ENCODE measurements around the gene UBXN11.

Gene UBXN11

GRCh38 chr1:26284597-26285347 lies 21.7 kb downstream of the UBXN11 start:
- DNase-seq: no peak

DNA sequence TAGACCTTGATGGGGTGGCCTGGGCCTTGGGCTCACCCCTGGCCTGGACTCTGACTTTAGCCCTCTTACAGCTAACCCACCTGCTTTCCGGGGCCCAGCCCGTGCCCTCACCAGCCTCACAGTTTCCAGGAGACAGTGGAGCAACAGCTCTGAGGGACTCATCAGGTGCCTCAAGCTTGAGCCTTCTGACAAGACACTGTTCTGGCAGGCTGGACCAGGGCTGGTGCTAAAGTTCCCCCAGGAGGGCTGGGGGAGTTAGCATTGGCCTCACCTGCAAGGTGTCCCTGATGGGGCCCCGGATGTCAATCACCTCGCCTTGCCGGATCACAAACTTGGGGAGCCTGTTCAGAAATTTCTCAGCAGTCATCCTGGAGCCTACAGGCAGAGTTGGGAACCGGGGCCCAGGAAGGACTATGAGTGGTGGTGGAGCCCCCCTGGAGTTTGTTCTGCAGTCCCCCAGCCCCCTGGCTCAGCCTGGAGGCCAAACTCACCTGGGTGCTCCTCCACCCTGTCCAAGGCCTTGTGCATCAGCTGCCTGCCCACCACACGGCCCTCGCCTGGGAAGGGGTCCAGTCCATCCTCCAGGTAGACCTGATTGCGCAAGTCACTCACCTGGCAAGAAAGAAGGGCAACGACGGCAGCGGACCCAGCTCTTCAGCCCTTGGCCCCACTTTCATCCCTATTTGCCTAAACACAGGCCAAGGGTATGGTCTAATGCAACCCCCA lies 22.4 kb downstream of the UBXN11 start:
- DNase-seq: no peak

GRCh38 chr1:26283279-26283853 lies 23.1 kb downstream of the UBXN11 start:
- no peak for DNase-seq

DNA sequence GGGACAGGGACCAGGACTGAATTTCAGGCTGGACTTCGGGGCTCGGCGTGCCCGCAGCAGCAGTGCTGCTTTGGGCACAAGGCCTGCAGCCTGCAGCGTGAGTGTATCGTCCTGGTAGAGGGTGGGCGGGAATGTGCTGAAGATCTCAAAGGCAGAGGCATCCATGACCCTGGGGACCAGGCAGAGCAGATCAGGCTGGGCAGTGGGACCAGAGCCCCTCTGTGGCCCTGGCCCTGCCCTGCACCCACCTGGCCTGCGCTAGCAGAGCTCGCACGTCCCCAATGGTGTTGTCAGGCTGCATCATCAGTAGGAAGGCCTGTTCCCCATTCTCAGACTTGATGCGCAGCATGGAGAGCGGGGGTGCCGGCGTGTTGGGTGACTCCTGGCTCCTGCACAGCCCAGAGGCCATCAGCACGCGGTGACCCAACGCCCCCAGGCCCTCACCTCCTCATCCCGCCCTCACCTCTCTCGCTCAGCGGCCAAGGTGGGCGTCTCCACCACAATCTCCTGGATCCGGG lies 24.0 kb downstream of the UBXN11 start:
- no peak for DNase-seq

DNA sequence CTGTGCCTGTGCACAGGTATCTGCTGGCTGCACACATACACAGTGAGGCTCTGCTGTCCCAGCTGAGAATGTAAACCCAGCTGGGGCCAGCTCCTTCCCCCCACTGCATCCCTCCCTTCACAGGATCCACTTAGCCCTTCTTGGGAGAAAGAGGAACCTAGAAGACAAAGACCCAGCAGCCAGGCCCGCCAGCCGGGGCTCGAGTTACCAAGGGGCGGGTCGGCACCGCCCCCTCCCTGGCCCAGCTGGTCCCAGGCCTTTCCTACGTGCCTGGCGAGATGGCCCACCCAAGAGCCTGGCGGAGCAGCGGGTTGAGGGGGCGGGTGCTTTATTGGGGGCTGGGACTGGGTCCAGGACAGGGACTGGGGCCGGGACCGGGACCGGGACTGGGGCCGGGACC lies 24.5 kb downstream of the UBXN11 start:
- no peak for DNase-seq

- no peak for DNase-seq
Measured at GRCh38 chr1:26281091-26281958, 25.1 kb downstream of the UBXN11 start.

DNA sequence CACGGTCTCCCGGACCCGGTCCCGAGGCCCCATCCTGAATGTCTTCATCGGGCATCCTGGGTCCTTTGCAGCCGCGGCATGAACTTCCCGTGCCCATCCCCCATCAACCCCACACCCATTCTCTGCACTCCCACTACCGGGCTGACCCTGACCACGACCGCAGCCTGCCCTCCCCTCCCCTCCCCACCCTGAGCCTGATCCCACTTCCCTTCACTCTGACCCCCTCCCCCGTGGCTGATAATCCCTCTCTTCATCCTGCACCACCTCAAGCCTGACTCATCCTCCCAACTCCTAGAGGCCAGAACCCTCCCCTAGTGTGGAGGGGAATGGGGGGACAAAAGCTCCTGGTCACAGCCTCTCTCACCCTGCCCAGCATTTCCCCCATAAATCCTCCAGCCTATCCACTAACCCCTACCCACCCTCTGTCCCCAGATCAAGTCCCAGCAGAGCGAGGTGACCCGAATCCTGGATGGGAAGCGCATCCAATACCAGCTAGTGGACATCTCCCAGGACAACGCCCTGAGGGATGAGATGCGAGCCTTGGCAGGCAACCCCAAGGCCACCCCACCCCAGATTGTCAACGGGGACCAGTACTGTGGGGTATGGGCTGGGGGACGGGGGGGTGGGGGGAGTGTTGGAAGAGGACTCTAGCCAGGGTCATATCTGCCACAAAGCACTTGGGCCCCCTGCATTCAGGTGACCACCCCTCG lies 25.9 kb downstream of the UBXN11 start:
- DNase-seq: no peak

GRCh38 chr1:26279456-26280332 lies 26.7 kb downstream of the UBXN11 start, which contains the start of gene SH3BGRL3:
Gene SH3BGRL3 (plus strand): TSS chr1:26280086. CDS start chr1:26280156, 70 bp downstream.
- no peak for DNase-seq

- DNase-seq: no peak
Measured at GRCh38 chr1:26278724-26279455, 27.5 kb downstream of the UBXN11 start.

- no peak for DNase-seq
Measured at GRCh38 chr1:26278303-26278702, 28.1 kb downstream of the UBXN11 start.

DNA sequence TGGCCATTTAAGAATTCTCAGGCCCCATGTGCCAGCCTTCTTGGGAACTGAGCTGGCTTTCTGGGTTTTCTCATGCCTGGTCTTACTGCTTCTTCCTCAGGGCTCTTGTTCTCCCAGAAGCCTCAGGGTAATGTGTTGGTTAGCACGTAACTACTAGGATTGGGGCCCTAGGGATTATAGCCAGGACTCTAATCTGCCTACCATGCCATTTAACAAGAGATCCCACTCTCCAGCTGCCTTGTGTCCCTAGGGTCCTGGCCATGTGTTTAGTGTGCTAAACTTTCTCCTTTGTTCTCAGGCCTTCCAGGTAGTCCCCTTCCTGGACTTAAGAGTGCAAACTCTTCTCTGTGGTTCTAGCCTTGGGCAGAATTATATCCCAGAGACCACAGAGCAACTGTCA lies 28.7 kb downstream of the UBXN11 start:
- no peak for DNase-seq

GRCh38 chr1:26277261-26277661 lies 29.2 kb downstream of the UBXN11 start:
- DNase-seq: no peak

DNA sequence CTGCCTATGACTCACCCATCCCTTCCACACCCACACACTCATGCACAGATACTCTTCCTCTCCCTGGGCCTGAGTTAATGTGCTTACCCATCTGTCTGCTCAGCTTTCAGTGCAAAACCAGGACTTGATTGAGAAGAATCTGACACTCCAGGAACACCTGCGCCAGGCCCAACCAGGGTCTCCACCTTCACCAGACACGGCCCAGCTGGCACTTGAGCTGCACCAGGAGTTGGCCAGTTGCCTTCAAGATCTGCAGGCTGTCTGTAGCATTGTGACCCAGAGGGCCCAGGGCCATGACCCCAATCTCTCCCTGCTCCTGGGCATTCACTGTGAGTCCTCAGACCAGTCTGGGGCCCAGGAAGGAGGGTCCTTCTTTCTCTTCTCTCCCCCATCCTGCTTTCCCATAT lies 30.0 kb downstream of the UBXN11 start:
- DNase-seq: no peak

DNA sequence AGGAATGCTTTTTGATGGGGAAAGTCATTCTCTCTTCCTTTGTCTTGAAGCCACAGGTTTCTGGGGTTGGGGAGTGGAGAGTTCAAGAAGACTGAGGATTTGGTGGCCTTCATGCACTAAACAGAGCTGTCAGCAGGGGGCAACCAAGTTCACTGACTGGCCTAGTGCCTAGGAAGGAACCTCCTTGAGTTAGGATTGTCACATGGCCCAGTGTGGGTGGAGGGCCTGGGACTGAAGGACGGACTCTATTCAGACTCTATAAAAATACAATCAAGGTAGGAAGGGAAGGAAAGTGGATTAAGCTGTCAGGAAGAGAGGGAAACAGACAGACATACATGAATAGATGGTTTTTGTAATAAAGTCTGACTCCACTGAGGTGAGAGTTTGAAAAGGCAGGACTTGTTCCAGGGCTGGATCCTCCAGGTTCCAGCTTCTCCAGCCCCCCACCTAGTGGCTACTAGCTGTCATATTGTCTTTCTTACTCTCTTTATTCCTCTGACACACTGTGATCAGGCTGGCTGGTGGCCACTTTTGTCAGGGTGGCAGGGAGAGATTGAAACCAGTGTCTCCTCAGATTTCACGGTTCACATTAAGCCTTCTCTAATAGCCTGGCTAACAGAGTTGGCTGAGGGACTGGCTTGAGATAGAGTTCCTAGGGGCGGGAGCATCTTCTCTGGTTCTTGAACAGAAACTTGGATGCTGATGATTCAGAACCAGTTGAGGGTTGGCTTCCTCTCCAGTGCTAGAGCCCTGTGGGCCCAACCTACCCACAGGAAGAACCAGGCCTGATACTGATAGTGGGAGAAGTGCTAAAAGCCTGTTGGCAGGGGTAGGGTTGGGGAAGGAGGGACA lies 30.6 kb downstream of the UBXN11 start:
- no peak for DNase-seq

- no peak for DNase-seq
Measured at GRCh38 chr1:26274801-26275425, 31.5 kb downstream of the UBXN11 start.

DNA sequence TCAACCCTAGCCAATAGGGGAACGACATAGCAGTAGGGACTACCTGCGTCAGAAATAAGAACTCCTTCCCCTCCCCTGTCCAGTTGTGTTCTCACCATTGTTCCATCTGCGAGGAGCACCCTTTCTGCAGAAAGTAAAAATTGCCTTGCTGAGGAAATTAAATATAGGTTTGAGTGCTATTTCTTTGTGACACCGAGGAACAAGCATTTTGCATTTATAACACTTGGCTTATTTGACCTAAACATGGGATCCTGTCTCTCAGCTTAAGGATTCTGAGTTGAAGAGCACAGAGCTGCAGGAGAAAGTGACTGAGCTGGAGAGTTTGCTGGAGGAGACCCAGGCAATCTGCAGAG lies 37.3 kb downstream of the UBXN11 start:
- DNase-seq: no peak

DNA sequence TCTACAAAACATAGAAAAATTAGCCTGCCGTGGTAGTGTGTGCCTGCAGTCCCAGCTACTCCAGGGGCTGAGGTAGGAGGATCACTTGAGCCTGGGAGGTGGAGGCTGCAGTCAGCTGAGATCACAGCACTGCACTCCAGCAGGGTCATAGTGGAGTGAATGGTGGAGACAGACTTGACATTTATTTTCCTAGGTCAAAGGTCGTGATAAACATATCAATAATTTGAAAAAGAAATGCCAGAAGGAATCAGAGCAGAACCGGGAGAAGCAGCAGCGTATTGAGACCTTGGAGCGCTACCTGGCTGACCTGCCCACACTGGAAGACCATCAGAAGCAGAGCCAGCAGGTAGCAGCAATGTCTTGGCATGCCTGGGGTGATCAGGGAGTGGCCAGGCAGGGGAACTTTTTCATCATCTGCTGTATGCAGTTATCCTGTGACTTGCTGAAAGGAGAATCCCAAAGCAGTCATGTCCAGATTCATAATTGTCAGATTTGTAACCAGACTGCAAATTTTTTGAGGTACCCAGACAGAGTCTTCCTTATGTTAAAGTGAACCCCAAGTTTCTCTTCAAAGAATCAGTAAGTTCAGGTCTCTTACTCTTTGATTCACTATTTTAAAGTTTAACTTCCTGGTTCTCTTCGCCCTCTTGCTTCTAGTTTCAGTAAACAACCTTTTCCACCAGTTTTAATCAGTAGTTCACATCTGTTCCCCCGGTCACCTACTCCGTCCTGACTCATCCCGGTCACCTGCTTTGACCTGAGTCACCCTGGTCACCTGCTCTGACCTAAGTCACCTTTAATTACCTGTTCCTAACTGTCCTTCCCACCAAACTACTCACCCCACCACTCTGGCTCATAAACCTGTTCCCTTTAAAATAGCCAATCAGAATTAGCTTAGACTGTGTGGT lies 37.9 kb downstream of the UBXN11 start:
- no peak for DNase-seq

GRCh38 chr1:26265405-26265804 lies 41.0 kb downstream of the UBXN11 start:
- DNase-seq: no peak

Measured in NCI-H2081 treated with DMSO at 0.1 percent for 48 hours (cell line).